T-cell (primary cell): ENCODE results near the gene ATP4A. TPM values are rescaled to one million over a fixed set of nuclear protein-coding genes. Genes with fewer than 3 reads are reported as not detected.

Experiments
- ATAC-seq, 4 experiments: fragments of 200-7000 bp in 3 of 4; fragments of 150-1000 bp in 1 of 4; cut with Tn5 transposase; replicated peaks in 1 of 4; 1 replicate in 3 of 4; 2 replicates in 1 of 4; pipeline ENCODE4 v1.10.0; 2021; ENCODE audit warnings: moderate library complexity in 3 of 4, mild to moderate bottlenecking in 2 of 4, moderate number of reproducible peaks in 1 of 4
- CTCF ChIA-PET, 2 donors: fragments of 300-600 bp; sonication (Branson Sonifier 250); formaldehyde crosslinking; loops; one replicate each; lab custom pipeline; 2022; ENCODE audit warnings: antibody characterized with exemption in 2 of 2; lab: Charles Lee
- POLR2A ChIA-PET, 2 donors: fragments of 300-600 bp; sonication (Branson Sonifier 250); formaldehyde crosslinking; loops; one replicate each; lab custom pipeline; 2022; ENCODE audit warnings: antibody characterized with exemption in 2 of 2; lab: Charles Lee
- DNase-seq, 35 experiments: peaks; one replicate each; pipeline versions ENCODE4 v3.0.0 to v3.0.0-alpha.2; 2013 to 2023
- H3K27ac ChIP-seq: one replicate; pipeline ENCODE4 v1.5.1; 2013; ENCODE audit warnings: low read length
- H3K27me3 ChIP-seq, 2 experiments: replicated peaks in 1 of 2; 1 replicate in 1 of 2; 2 replicates in 1 of 2; pipeline versions ENCODE4 v1.6.1 to v1.7.0; 2013; ENCODE audit warnings: low read length in 1 of 2, mixed read lengths in 1 of 2; ENCODE audit not compliant: control insufficient read depth in 2 of 2, insufficient read depth in 2 of 2; ENCODE audit errors: extremely low read depth in 1 of 2
- H3K36me3 ChIP-seq, 2 donors: 1 replicate in 1 of 2; 2 replicates in 1 of 2; pipeline versions ENCODE4 v1.6.1 to v1.7.0; 2013; ENCODE audit warnings: low read length in 1 of 2; ENCODE audit not compliant: control insufficient read depth in 2 of 2, insufficient read depth in 1 of 2; ENCODE audit errors: extremely low read depth in 1 of 2
- H3K4me1 ChIP-seq, 2 experiments: 1 replicate in 1 of 2; 2 replicates in 1 of 2; pipeline versions ENCODE4 v1.6.1 to v1.7.0; 2013; ENCODE audit warnings: low read length in 2 of 2, mixed read lengths in 1 of 2; ENCODE audit not compliant: insufficient read depth in 2 of 2, control insufficient read depth in 1 of 2; ENCODE audit errors: extremely low read depth in 1 of 2
- H3K4me3 ChIP-seq, 2 donors: 1 replicate in 1 of 2; 2 replicates in 1 of 2; pipeline versions ENCODE4 v1.5.1 to v1.7.0; 2013; ENCODE audit warnings: mild to moderate bottlenecking in 2 of 2, low read length in 1 of 2, moderate library complexity in 1 of 2; ENCODE audit not compliant: control insufficient read depth in 1 of 2; ENCODE audit errors: extremely low read depth in 1 of 2
- H3K9me3 ChIP-seq: 2 replicates; pipeline ENCODE4 v1.7.0; 2013
- H3K27ac Mint-ChIP-seq, 2 donors: one replicate each; pipeline ENCODE4 v1.8.0; 2020 to 2021; ENCODE audit warnings: mild to moderate bottlenecking in 2 of 2, mixed read lengths in 2 of 2
- H3K27me3 Mint-ChIP-seq, 2 donors: one replicate each; pipeline ENCODE4 v1.8.0; 2021 to 2022; ENCODE audit warnings: mixed read lengths in 2 of 2
- H3K36me3 Mint-ChIP-seq: one replicate; pipeline ENCODE4 v1.8.0; 2021; ENCODE audit warnings: mixed read lengths
- H3K4me1 Mint-ChIP-seq, 3 donors: one replicate each; pipeline ENCODE4 v1.8.0; 2020 to 2022; ENCODE audit warnings: mixed read lengths in 3 of 3, mild to moderate bottlenecking in 1 of 3
- H3K4me3 Mint-ChIP-seq, 3 donors: one replicate each; pipeline ENCODE4 v1.8.0; 2020 to 2022; ENCODE audit warnings: mild to moderate bottlenecking in 3 of 3, mixed read lengths in 3 of 3, moderate library complexity in 3 of 3
- H3K9me3 Mint-ChIP-seq, 3 donors: one replicate each; pipeline ENCODE4 v1.8.0; 2020 to 2022; ENCODE audit warnings: mixed read lengths in 3 of 3
- WGBS: methylation state at CpG from one replicate; pipeline ENCODE4 v1.1.5; 2013; ENCODE audit warnings: missing lambda C conversion rate; ENCODE audit not compliant: insufficient coverage; 5-methylcytosine and 5-hydroxymethylcytosine counted together
- total RNA-seq, 35 experiments: library from RNA in 6 of 35; stranded (reverse) in 6 of 35; fragments of 120-200 nt in 1 of 35; gene quantifications; one replicate each; pipeline versions ENCODE4 v1.2.1 to v1.2.4 and lab custom pipeline; 2013 to 2026

The ATP4A gene
- total RNA-seq, 5 donors from 2014 or later (not counting 1 experiment from before 2014, with no cell fraction given), result not detected

DNA sequence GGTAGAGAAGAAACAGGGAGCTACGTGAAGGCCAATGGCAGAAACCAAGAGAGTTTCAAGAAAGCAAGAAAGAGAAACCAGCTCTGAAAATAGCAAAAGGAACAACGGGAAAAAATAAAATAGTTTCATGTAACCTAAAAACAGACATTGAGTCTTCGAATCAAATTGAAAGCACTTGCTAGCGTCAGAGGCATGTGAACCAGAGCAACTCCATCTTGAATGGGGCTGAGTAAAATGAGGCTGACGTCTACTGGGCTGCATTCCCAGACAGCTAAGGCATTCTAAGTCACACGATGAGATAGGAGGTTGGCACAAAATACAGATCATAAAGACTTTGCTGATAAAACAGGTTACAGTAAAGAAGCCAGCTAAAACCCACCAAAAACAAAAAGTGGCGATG lies 15.2 kb upstream of the ATP4A start:
- H3K4me1 ChIP-seq, result no peaks in the 10 kb centered on the region
- ATAC-seq (no peak), DNase-seq (no peak)
- ChIA-PET POLR2A (no interaction called here), CTCF (interaction anchor here in 1 of 2 donors (0.9 kb wide), 1 partner anchor 437 kb away, joined by 3 read pairs; no protein-coding TSS in a partner anchor)
- WGBS, result 86% methylated on average over 1 of the region's 7 CpGs
- Mint-ChIP-seq H3K4me3 (no peak overlapping the region), H3K36me3 (peaks cover 15% of the 10 kb centered on the region), H3K27ac (no peak overlapping the region), H3K9me3 (peaks cover 20 to 29% (median 25%) of the 10 kb centered on the region in 3 donors), H3K27me3 (peaks cover 16 to 26% of the 10 kb centered on the region in 2 donors), H3K4me1 (no peaks in the 10 kb centered on the region)
- no peaks in the 10 kb centered on the region for H3K36me3 ChIP-seq
- H3K4me3 ChIP-seq, result no peak overlapping the region
- peaks cover 0 to 26% of the 10 kb centered on the region in 2 experiments for H3K27me3 ChIP-seq
- H3K27ac ChIP-seq, result no peak overlapping the region
- no peaks in the 10 kb centered on the region for H3K9me3 ChIP-seq

DNA sequence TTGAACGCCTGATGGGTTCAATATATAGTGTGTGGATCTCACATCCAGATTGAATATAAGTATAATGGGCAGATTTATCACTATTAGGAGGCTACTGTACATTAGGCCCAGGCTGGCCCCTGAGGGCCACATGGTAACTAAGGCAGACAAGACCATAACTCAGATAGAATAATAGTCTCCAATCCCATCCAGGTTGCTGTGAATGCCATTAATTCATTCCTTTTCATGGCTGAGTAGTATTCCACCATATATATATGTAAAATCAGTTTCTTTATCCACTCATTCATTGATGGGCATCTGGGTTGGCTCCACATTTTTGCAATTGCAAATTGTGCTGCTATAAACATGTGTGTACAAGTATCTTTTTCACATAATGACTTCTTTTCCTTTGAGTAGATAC lies 14.5 kb upstream of the ATP4A start:
- H3K4me3 ChIP-seq, result no peak overlapping the region
- no peak for DNase-seq
- no peak overlapping the region for H3K4me3 Mint-ChIP-seq
- H3K36me3 ChIP-seq, result no peaks in the 10 kb centered on the region
- WGBS, result no CpG with 5 or more reads among the region's 1 CpG
- no peak for ATAC-seq
- no peak overlapping the region for H3K27ac Mint-ChIP-seq
- peaks cover 16 to 24% of the 10 kb centered on the region in 2 donors for H3K27me3 Mint-ChIP-seq
- peaks cover 20 to 29% (median 25%) of the 10 kb centered on the region in 3 donors for H3K9me3 Mint-ChIP-seq
- no peaks in the 10 kb centered on the region for H3K4me1 Mint-ChIP-seq
- H3K4me1 ChIP-seq, result no peaks in the 10 kb centered on the region
- ChIA-PET POLR2A (no interaction called here), CTCF (no interaction called here)
- no peak overlapping the region for H3K27ac ChIP-seq
- peaks cover 0 to 23% of the 10 kb centered on the region in 2 experiments for H3K27me3 ChIP-seq
- peaks cover 15% of the 10 kb centered on the region for H3K36me3 Mint-ChIP-seq
- no peaks in the 10 kb centered on the region for H3K9me3 ChIP-seq

DNA sequence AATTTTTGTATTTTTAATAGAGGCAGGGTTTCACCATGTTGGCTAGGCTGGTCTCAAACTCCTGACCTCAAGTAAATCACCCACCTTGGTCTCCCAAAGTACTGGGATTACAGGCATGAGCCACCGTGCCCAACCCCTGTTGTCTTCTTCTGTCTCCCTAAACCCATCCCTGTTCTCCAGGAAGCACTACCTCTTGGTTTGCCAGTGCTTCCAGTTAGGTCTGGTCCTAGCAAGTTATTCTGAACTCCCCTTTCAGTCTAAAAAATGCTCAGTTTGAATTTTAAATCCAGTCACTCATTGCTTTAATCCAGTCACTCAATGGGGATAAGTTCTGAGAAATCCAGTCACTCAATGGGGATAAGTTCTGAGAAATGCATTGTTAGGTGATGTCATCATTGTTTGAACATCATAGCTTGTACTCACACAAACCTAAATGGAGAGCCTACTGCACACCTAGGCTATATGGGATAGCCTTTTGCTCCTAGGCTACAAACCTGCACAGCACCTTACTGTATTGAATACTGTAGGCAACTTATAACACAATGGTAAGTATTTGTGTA lies 8.0 kb upstream of the ATP4A start:
- DNase-seq (no peak), ATAC-seq (no peak)
- ChIA-PET CTCF (no interaction called here), POLR2A (interaction anchor here in 1 of 2 donors (0.6 kb wide), 1 partner anchor 20 kb away, joined by 4 read pairs; no protein-coding TSS in a partner anchor)
- Histone ChIP-seq H3K9me3 (no peaks in the 10 kb centered on the region), H3K27me3 (peaks cover 0 to 37% of the 10 kb centered on the region in 2 experiments), H3K4me1 (no peaks in the 10 kb centered on the region), H3K4me3 (no peak overlapping the region), H3K27ac (no peak overlapping the region), H3K36me3 (no peaks in the 10 kb centered on the region)
- peaks cover 10 to 19% (median 18%) of the 10 kb centered on the region in 3 donors for H3K9me3 Mint-ChIP-seq
- H3K4me1 Mint-ChIP-seq, result no peaks in the 10 kb centered on the region
- no peak overlapping the region for H3K4me3 Mint-ChIP-seq
- H3K27me3 Mint-ChIP-seq, result peaks cover 15 to 36% of the 10 kb centered on the region in 2 donors
- 78% methylated on average over 1 of the region's 1 CpG for WGBS
- H3K36me3 Mint-ChIP-seq, result peaks cover 9% of the 10 kb centered on the region
- H3K27ac Mint-ChIP-seq, result no peak overlapping the region

DNA sequence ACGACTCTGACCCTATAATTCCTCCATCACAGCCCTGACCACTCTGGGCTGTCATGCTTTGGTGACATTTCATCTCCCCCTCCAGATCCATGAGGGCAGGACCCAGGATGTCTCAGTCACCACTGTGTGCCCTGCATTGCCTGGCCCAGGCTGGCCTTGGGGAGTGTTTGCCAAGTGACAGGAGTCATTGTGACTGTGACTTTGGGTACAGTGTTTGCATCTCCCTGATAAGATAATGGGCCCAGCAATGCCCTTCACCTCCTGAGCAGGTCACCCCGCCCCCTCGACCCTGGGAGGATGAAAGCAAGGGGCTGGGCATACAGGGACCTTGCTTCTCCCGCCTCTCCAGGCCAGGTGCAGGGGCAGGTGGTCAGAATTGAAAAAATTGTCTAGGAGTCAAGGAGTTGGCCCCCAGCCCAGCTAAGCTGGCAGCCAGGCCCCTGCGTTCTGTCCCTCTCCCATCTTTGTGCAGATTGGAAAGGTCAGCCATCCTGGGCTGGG lies 5.9 kb upstream of the ATP4A start:
- CTCF ChIA-PET, result interaction anchor here in 1 of 2 donors (0.5 kb wide), 1 partner anchor 23 kb away, joined by 8 read pairs; no protein-coding TSS in a partner anchor
- H3K27ac ChIP-seq, result no peak overlapping the region
- Mint-ChIP-seq H3K27me3 (peaks cover 20 to 44% of the 10 kb centered on the region in 2 donors), H3K4me3 (no peak overlapping the region), H3K4me1 (no peaks in the 10 kb centered on the region), H3K9me3 (no peaks in the 10 kb centered on the region), H3K27ac (no peak overlapping the region), H3K36me3 (no peaks in the 10 kb centered on the region)
- POLR2A ChIA-PET, result no interaction called here
- no peaks in the 10 kb centered on the region for H3K4me1 ChIP-seq
- H3K9me3 ChIP-seq, result no peaks in the 10 kb centered on the region
- H3K36me3 ChIP-seq, result no peaks in the 10 kb centered on the region
- ATAC-seq (no peak), DNase-seq (no peak)
- WGBS, result 72% methylated on average over 4 of the region's 5 CpGs
- no peak overlapping the region for H3K4me3 ChIP-seq
- H3K27me3 ChIP-seq, result peaks cover 0 to 47% of the 10 kb centered on the region in 2 experiments

DNA sequence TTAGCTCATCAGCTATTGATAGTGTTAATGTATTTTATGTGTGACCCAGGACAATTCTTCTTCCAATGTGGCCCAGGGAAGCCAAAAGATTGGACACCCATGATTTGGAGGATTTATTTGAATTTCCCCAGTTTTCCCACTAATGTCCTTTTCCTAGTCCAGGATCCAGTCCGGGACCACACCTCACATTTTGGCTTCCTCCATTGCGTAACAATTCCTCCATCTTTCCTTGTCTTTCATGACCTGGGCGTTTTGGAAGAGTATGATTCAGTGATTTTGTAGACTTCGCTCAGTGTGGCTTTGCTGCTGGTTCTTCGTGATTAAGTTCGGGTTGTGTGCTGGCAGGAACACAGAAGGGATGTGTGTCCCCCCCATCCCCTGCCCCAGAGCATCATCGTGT lies 3.3 kb upstream of the ATP4A start:
- Mint-ChIP-seq H3K9me3 (no peaks in the 10 kb centered on the region), H3K27ac (no peak overlapping the region), H3K4me1 (no peaks in the 10 kb centered on the region), H3K36me3 (no peaks in the 10 kb centered on the region), H3K4me3 (no peak overlapping the region), H3K27me3 (peaks cover 37 to 61% of the 10 kb centered on the region in 2 donors)
- WGBS, result 100% methylated on average over 1 of the region's 7 CpGs
- Histone ChIP-seq H3K4me1 (no peaks in the 10 kb centered on the region), H3K9me3 (no peaks in the 10 kb centered on the region), H3K27ac (no peak overlapping the region), H3K36me3 (no peaks in the 10 kb centered on the region), H3K4me3 (no peak overlapping the region), H3K27me3 (peaks cover 0 to 68% of the 10 kb centered on the region in 2 experiments)
- POLR2A ChIA-PET, result interaction anchor here in 1 of 2 donors (0.6 kb wide), 2 partner anchors 11 to 362 kb away, joined by 3 to 5 read pairs; no protein-coding TSS in a partner anchor
- DNase-seq, result no peak
- no peak for ATAC-seq
- CTCF ChIA-PET, result interaction anchor here in 1 of 2 donors (0.6 kb wide), 1 partner anchor 99 kb away, joined by 3 read pairs; no protein-coding TSS in a partner anchor

DNA sequence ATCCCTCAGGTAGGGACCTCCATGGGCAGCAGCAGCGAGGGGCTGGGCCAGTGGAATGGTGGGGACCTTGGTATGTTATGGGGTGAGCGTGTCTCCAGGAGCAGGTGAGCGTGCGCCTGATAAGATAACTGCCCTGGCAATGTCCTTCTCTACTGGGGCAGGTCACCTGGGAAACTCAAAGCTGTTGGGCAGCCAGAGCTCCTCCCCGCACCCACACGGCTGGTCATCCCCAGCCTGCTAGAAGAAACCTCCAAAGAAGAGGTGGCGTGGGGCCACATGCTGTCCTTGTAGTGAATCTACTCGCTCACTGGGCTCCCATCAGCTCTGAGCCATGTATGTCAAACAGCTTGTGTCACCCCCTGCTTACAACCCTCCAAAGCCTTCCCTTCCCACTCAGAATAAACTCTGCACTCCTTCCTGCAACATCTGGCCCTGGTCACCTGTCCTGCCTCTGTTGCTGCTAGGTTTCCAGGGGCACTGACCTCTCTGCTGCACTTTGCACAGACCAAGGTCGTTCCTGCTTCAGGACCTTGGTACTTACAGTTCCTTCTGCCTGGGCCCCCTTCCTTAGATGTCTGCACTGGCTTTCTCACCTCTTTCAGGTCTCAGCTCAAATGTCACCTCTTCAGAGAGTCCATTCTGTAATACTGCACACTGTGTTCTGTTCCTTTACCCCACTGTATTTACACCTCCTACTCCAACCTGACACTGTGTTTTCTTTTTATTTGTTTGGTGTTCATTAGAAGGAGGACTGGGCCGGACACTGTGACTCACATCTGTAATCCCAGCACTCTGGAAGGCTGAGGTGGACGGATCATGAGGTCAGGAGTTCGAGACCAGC lies 1.8 kb upstream of the ATP4A start:
- H3K4me1 Mint-ChIP-seq, result no peaks in the 10 kb centered on the region
- H3K4me3 Mint-ChIP-seq, result no peak overlapping the region
- Histone ChIP-seq H3K27ac (no peak overlapping the region), H3K27me3 (peaks cover 0 to 78% of the 10 kb centered on the region in 2 experiments), H3K4me1 (no peaks in the 10 kb centered on the region), H3K4me3 (no peak overlapping the region), H3K9me3 (no peaks in the 10 kb centered on the region), H3K36me3 (no peaks in the 10 kb centered on the region)
- 80% methylated on average over 8 of the region's 12 CpGs for WGBS
- ATAC-seq (no peak), DNase-seq (no peak)
- H3K27me3 Mint-ChIP-seq, result peaks cover 43 to 66% of the 10 kb centered on the region in 2 donors
- H3K9me3 Mint-ChIP-seq, result no peaks in the 10 kb centered on the region
- H3K36me3 Mint-ChIP-seq, result no peaks in the 10 kb centered on the region
- CTCF ChIA-PET, result no interaction called here
- POLR2A ChIA-PET, result no interaction called here
- no peak overlapping the region for H3K27ac Mint-ChIP-seq
